Hindlimb muscle (tissue), 1 donor: Measurements from ENCODE around the gene CHST3. TPM values are rescaled to one million over a fixed set of nuclear protein-coding genes. Genes with fewer than 3 reads are reported as not detected.

ENCODE experiments used
- DNase-seq: peaks from one replicate; pipeline ENCODE4 v3.0.0-alpha.2; 2013
- polyA plus RNA-seq: library from polyadenylated mRNA; unstranded; fragments of 120-200 nt; gene quantifications from one replicate; pipeline ENCODE4 v1.2.1, GENCODE V29; 2013; ENCODE audit not compliant: insufficient read length

CHST3 gene
- polyA plus RNA-seq, 1 donor: 16.2 TPM

GRCh38 chr10:72059843-72060822, 95.9 kb downstream of the CHST3 start:
- no peak for DNase-seq

- no peak for DNase-seq
These were observed 97.3 kb downstream of the CHST3 start for GRCh38 chr10:72061491-72061890.

- no peak for DNase-seq
These were observed 97.7 kb downstream of the CHST3 start for GRCh38 chr10:72061930-72062329.

GRCh38 chr10:72062382-72062781, 98.2 kb downstream of the CHST3 start:
- DNase-seq: no peak

Other genes starting within 250 kb of the CHST3 start
- gene C10orf105, start 244.6 kb upstream of the CHST3 start, polyA plus RNA-seq: 0.50 TPM
- 50.4 TPM for gene VSIR, start 190.9 kb upstream of the CHST3 start, polyA plus RNA-seq
- 520 TPM for gene PSAP, start 113.1 kb upstream of the CHST3 start, polyA plus RNA-seq
- 3.6 TPM for gene SPOCK2, start 124.2 kb downstream of the CHST3 start, polyA plus RNA-seq